Kidney epithelial cell (primary cell): ENCODE data around the gene TECTB. TPM values are rescaled to one million over a fixed set of nuclear protein-coding genes. Genes with fewer than 3 reads are reported as not detected.
A peak's percentile ranks its signal among the peaks of the same experiment; 100 is the strongest.

Experiments
- DNase-seq: peaks from one replicate; pipeline ENCODE4 v3.0.0-alpha.2; 2010; ENCODE audit warnings: low read depth
- H3K27me3 ChIP-seq: 2 replicates; pipeline ENCODE4 v1.6.0; 2011; ENCODE audit warnings: low read length; ENCODE audit not compliant: control insufficient read depth, insufficient read depth
- H3K36me3 ChIP-seq: 2 replicates; pipeline ENCODE4 v1.5.1; 2011; ENCODE audit warnings: low read length; ENCODE audit not compliant: control insufficient read depth, insufficient read depth
- H3K4me3 ChIP-seq: 2 replicates; pipeline ENCODE4 v1.5.1; 2011; ENCODE audit warnings: low read depth, mild to moderate bottlenecking, control low read depth, low read length
- CTCF ChIP-seq: IDR thresholded peaks from 2 replicates; pipeline ENCODE4 v1.5.1; 2011; ENCODE audit warnings: mild to moderate bottlenecking, moderate library complexity, low read length, control low read depth, inconsistent platforms; ENCODE audit not compliant: insufficient read depth, poor library complexity, severe bottlenecking
- total RNA-seq: library from RNA; depleted of rRNA; stranded (reverse); fragments of >200 nt; gene quantifications from 2 replicates; pipeline ENCODE4 v1.2.3, GENCODE V29; 2015

The TECTB gene
- total RNA-seq, 1 donor from 2014 or later: not detected

GRCh38 chr10:112299456-112299855 lies 16.3 kb downstream of the TECTB start:
- DNase-seq: no peak
- H3K4me3 ChIP-seq: no peak overlapping the region
- TF ChIP-seq CTCF: no peak
- no peaks in the 10 kb centered on the region for H3K27me3 ChIP-seq
- H3K36me3 ChIP-seq: no peaks in the 10 kb centered on the region

GRCh38 chr10:112302335-112302734 lies 19.1 kb downstream of the TECTB start:
- no peak overlapping the region for H3K4me3 ChIP-seq
- H3K36me3 ChIP-seq: no peaks in the 10 kb centered on the region
- TF ChIP-seq CTCF: no peak
- no peak for DNase-seq
- no peaks in the 10 kb centered on the region for H3K27me3 ChIP-seq

- DNase-seq: no peak
- no peak for TF ChIP-seq CTCF
- H3K27me3 ChIP-seq: no peaks in the 10 kb centered on the region
Observed at GRCh38 chr10:112303528-112303927, 20.3 kb downstream of the TECTB start.

GRCh38 chr10:112304267-112304859 lies 21.2 kb downstream of the TECTB start:
- DNase-seq: no peak
- H3K27me3 ChIP-seq: no peaks in the 10 kb centered on the region

More at GRCh38 chr10:112303528-112303927, 20.3 kb downstream of the TECTB start:
- H3K4me3 ChIP-seq: no peak overlapping the region
- H3K36me3 ChIP-seq: no peaks in the 10 kb centered on the region

GRCh38 chr10:112307358-112308124 lies 24.3 kb downstream of the TECTB start:
- Histone ChIP-seq H3K36me3 (no peaks in the 10 kb centered on the region), H3K27me3 (no peaks in the 10 kb centered on the region), H3K4me3 (no peak overlapping the region)
- peak; percentile 89 for TF ChIP-seq CTCF
- no peak for DNase-seq

More at GRCh38 chr10:112304267-112304859, 21.2 kb downstream of the TECTB start:
- TF ChIP-seq CTCF: no peak
- Histone ChIP-seq H3K4me3 (no peak overlapping the region), H3K36me3 (no peaks in the 10 kb centered on the region)

GRCh38 chr10:112308125-112308502 lies 24.9 kb downstream of the TECTB start:
- Histone ChIP-seq H3K36me3 (no peaks in the 10 kb centered on the region), H3K4me3 (no peak overlapping the region), H3K27me3 (no peaks in the 10 kb centered on the region)
- DNase-seq: no peak
- TF ChIP-seq CTCF: no peak
